Measurements from ENCODE around the gene KIF5A.
"Not testable (repeated sequence)": the region's sequence is repeated elsewhere in the genome, so short reads cannot be mapped to it uniquely, and the experiment has no call there.

KIF5A gene

GRCh38 chr12:57549909-57550640, at the start of gene KIF5A:
Gene KIF5A, plus strand, starts transcription at chr12:57550044. Its CDS starts 228 bp downstream, at chr12:57550272.
- DNase-seq = no peak

GRCh38 chr12:57500213-57500612, 49.6 kb upstream of the KIF5A start:
- no peak for DNase-seq

- not testable (repeated sequence) for DNase-seq
Measured at GRCh38 chr12:57502311-57502969, 47.4 kb upstream of the KIF5A start.

GRCh38 chr12:57506541-57506940, 43.3 kb upstream of the KIF5A start:
- DNase-seq = not testable (repeated sequence)

GRCh38 chr12:57507796-57508195, 42.0 kb upstream of the KIF5A start:
- not testable (repeated sequence) for DNase-seq

GRCh38 chr12:57511161-57511560, 38.7 kb upstream of the KIF5A start:
- DNase-seq = no peak

- no peak for DNase-seq
Measured at GRCh38 chr12:57511588-57512325, 38.1 kb upstream of the KIF5A start.

- DNase-seq = no peak
Measured at GRCh38 chr12:57512665-57513064, 37.2 kb upstream of the KIF5A start.

GRCh38 chr12:57513266-57513665, 36.6 kb upstream of the KIF5A start:
- no peak for DNase-seq

- not testable (repeated sequence) for DNase-seq
Measured at GRCh38 chr12:57513677-57514076, 36.2 kb upstream of the KIF5A start.

GRCh38 chr12:57514246-57514645, 35.6 kb upstream of the KIF5A start:
- not testable (repeated sequence) for DNase-seq

- DNase-seq = no peak
Measured at GRCh38 chr12:57514720-57515407, 35.0 kb upstream of the KIF5A start.

- DNase-seq = no peak
Measured at GRCh38 chr12:57515408-57515933, 34.4 kb upstream of the KIF5A start.

- no peak for DNase-seq
Measured at GRCh38 chr12:57515934-57516541, 33.8 kb upstream of the KIF5A start.

GRCh38 chr12:57516617-57517153, 33.2 kb upstream of the KIF5A start:
- no peak for DNase-seq

- DNase-seq = no peak
Measured at GRCh38 chr12:57517187-57517586, 32.7 kb upstream of the KIF5A start.

- not testable (repeated sequence) for DNase-seq
Measured at GRCh38 chr12:57517718-57518117, 32.1 kb upstream of the KIF5A start.

GRCh38 chr12:57518176-57518919, 31.5 kb upstream of the KIF5A start:
- DNase-seq = no peak

GRCh38 chr12:57518920-57519795, 30.7 kb upstream of the KIF5A start:
- DNase-seq = peak; percentile 13 to 49

GRCh38 chr12:57519796-57520052, 30.1 kb upstream of the KIF5A start:
- peak in 1 of 2 donors; percentile 45 for DNase-seq
